HepG2 (cell line): ENCODE results near the gene DLG1. TPM values are rescaled to one million over a fixed set of nuclear protein-coding genes. Genes with fewer than 3 reads are reported as not detected.

ENCODE experiments used
- ARID3A ChIP-seq: IDR thresholded peaks from 2 replicates; pipeline ENCODE4 v1.6.1; 2012; ENCODE audit warnings: low read depth, low read length, improper control_type of control experiment
- FOXO1 ChIP-seq: sonication (generic); formaldehyde crosslinking; IDR thresholded peaks from 2 replicates; pipeline ENCODE4 v1.4.0; 2020; ENCODE audit warnings: missing genetic modification reagents
- FOXO4 ChIP-seq: sonication (generic); formaldehyde crosslinking; conservative IDR thresholded peaks from 2 replicates; pipeline ENCODE4 v1.8.1; 2023; ENCODE audit warnings: missing genetic modification reagents
- GATAD2A ChIP-seq: IDR thresholded peaks from 2 replicates; pipeline ENCODE4 v1.6.1; 2016
- HNRNPK ChIP-seq: fragments of 200-400 bp; formaldehyde crosslinking; IDR thresholded peaks from 2 replicates; pipeline ENCODE4 v1.6.1; 2018; ENCODE audit warnings: low read length, low read depth, moderate library complexity, mild to moderate bottlenecking; ENCODE audit not compliant: poor library complexity, severe bottlenecking
- HOMEZ ChIP-seq: IDR thresholded peaks from 2 replicates; pipeline ENCODE4 v1.6.1; 2016; ENCODE audit warnings: low read depth
- JUND ChIP-seq: sonication (generic); formaldehyde crosslinking; IDR thresholded peaks from 2 replicates; pipeline ENCODE4 v1.8.0; 2022; ENCODE audit warnings: mild to moderate bottlenecking, missing genetic modification reagents
- KLF11 ChIP-seq: IDR thresholded peaks from 2 replicates; pipeline ENCODE4 v1.6.1; 2016; ENCODE audit warnings: missing compliant biosample characterization
- LCORL ChIP-seq, 2 experiments: fragments of 450-650 bp in 1 of 2; sonication (generic) in 1 of 2; formaldehyde crosslinking in 1 of 2; IDR thresholded peaks; 2 replicates each; pipeline versions ENCODE4 v1.5.0 to v1.6.1; 2017 to 2020; ENCODE audit warnings: antibody characterized with exemption in 1 of 2, missing genetic modification reagents in 1 of 2
- MATR3 ChIP-seq: sonication (generic); formaldehyde crosslinking; IDR thresholded peaks from 2 replicates; pipeline ENCODE4 v1.4.0; 2020; ENCODE audit warnings: missing genetic modification reagents
- MTF2 ChIP-seq: sonication (generic); formaldehyde crosslinking; IDR thresholded peaks from 2 replicates; pipeline ENCODE4 v1.5.0; 2020; ENCODE audit warnings: missing genetic modification reagents, borderline replicate concordance
- ONECUT2 ChIP-seq: sonication (generic); formaldehyde crosslinking; IDR thresholded peaks from 2 replicates; pipeline ENCODE4 v1.4.0; 2020; ENCODE audit warnings: missing genetic modification reagents
- PHF20 ChIP-seq: sonication (generic); formaldehyde crosslinking; IDR thresholded peaks from 2 replicates; pipeline ENCODE4 v1.5.0; 2020; ENCODE audit warnings: mild to moderate bottlenecking, missing genetic modification reagents
- POLR2G ChIP-seq: fragments of 200-400 bp; formaldehyde crosslinking; IDR thresholded peaks from 2 replicates; pipeline ENCODE4 v1.6.1; 2018; ENCODE audit warnings: mild to moderate bottlenecking, low read depth, low read length, moderate library complexity
- SALL1 ChIP-seq: sonication (generic); formaldehyde crosslinking; IDR thresholded peaks from 2 replicates; pipeline ENCODE4 v1.8.0; 2022; ENCODE audit warnings: mild to moderate bottlenecking, missing genetic modification reagents
- SETDB1 ChIP-seq: sonication (generic); formaldehyde crosslinking; IDR thresholded peaks from 2 replicates; pipeline ENCODE4 v1.5.1; 2020; ENCODE audit warnings: missing genetic modification reagents, mild to moderate bottlenecking, borderline replicate concordance
- SIX4 ChIP-seq: sonication (generic); formaldehyde crosslinking; IDR thresholded peaks from 2 replicates; pipeline ENCODE4 v1.4.0; 2020; ENCODE audit warnings: missing genetic modification reagents
- SOX13 ChIP-seq, 3 experiments: fragments of 450-650 bp in 1 of 3; sonication (generic) in 1 of 3; formaldehyde crosslinking in 1 of 3; IDR thresholded peaks in 2 of 3; conservative IDR thresholded peaks in 1 of 3; 2 replicates each; pipeline versions ENCODE4 v1.5.0 to v1.6.1; 2016 to 2020; ENCODE audit warnings: antibody characterized with exemption in 1 of 3, mild to moderate bottlenecking in 1 of 3, missing compliant biosample characterization in 1 of 3, missing genetic modification reagents in 1 of 3, moderate library complexity in 1 of 3
- SOX5 ChIP-seq: IDR thresholded peaks from 2 replicates; pipeline ENCODE4 v1.6.1; 2016; ENCODE audit warnings: borderline replicate concordance
- TFE3 ChIP-seq: IDR thresholded peaks from 2 replicates; pipeline ENCODE4 v1.6.1; 2016
- ZNF24 ChIP-seq: fragments of 450-650 bp; IDR thresholded peaks from 2 replicates; pipeline ENCODE4 v1.6.1; 2017; ENCODE audit warnings: antibody characterized with exemption, mild to moderate bottlenecking
- ZNF337 ChIP-seq: sonication (generic); formaldehyde crosslinking; IDR thresholded peaks from 2 replicates; pipeline ENCODE4 v1.5.1; 2020; ENCODE audit warnings: missing genetic modification reagents, low read depth, mild to moderate bottlenecking, borderline replicate concordance
- polyA plus RNA-seq, 8 experiments: library from polyadenylated mRNA; depleted of rRNA in 3 of 8; stranded (reverse) in 7 of 8; unstranded in 1 of 8; fragments of >200 nt; fragmentation: Illumina TruSeq in 4 of 8; extraction: Trizol in 4 of 8; gene quantifications; 2 replicates each; pipeline versions ENCODE4 v1.2.1 to v1.2.3, GENCODE V29; 2011 to 2016; ENCODE audit warnings: low read depth in 4 of 8, missing spikeins in 1 of 8, mixed read lengths in 1 of 8; ENCODE audit not compliant: insufficient read depth in 1 of 8
- total RNA-seq, 5 experiments: library from RNA; depleted of rRNA; stranded (reverse); fragments of >200 nt; fragmentation: Illumina TruSeq; extraction: Trizol; gene quantifications; 2 replicates each; pipeline ENCODE4 v1.2.3, GENCODE V29; 2016; ENCODE audit warnings: low read depth in 1 of 5

The DLG1 gene
- total and polyA plus RNA-seq, 2 of the 13 experiments (the other 11 are each of a cell fraction or from before 2014, with no cell fraction given): 30.5 to 104 TPM

- TF ChIP-seq LCORL (IDR thresholded peaks at IDR 0.05) (no peak), LCORL (CRISPR knock-in tag; IDR thresholded peaks at IDR 0.05) (no peak), KLF11 (no peak), MATR3 (no peak), ZNF337 (no peak), FOXO4 (CRISPR knock-in tag) (no peak), ONECUT2 (CRISPR knock-in tag) (no peak), HOMEZ (CRISPR knock-in tag) (peak; percentile 22; the same call in 1 of the 2 replicates), FOXO1 (peak; percentile 75; the same call in 1 of the 2 replicates), SALL1 (CRISPR knock-in tag) (peak; percentile 48; the same call in 1 of the 2 replicates), ARID3A (0 out of 2 replicates have a peak, but pooled peaks have one; percentile 46), SETDB1 (no peak), GATAD2A (CRISPR knock-in tag) (peak; percentile 93), SIX4 (CRISPR knock-in tag) (peak; percentile 93), MTF2 (no peak), PHF20 (no peak), SOX13 (IDR thresholded peaks at IDR 0.05) (no peak), SOX13 (CRISPR knock-in tag; conservative IDR thresholded peaks at IDR 0.05 in 1 of 2, IDR thresholded peaks at IDR 0.05 in 1 of 2) (peak in 1 of 2 experiments; percentile 61; a peak in 1 of 4 replicates), POLR2G (no peak), TFE3 (CRISPR knock-in tag) (no peak), ZNF24 (no peak), HNRNPK (no peak), JUND (CRISPR knock-in tag) (no peak), SOX5 (CRISPR knock-in tag) (peak; percentile 51; the same call in 1 of the 2 replicates)
These were observed 27.7 kb downstream of the DLG1 start (continued) for GRCh38 chr3:197270558-197271317.
